HG03378 (cell line): ENCODE measurements around the gene JAKMIP2.
"Not testable (repeated sequence)": the region's sequence is repeated elsewhere in the genome, so short reads cannot be mapped to it uniquely, and the experiment has no call there.

Experiments used
- ATAC-seq: cut with Tn5 transposase; IDR thresholded peaks from one replicate; pipeline ENCODE4 v1.9.1; 2021; ENCODE audit warnings: mild to moderate bottlenecking, moderate library complexity; ENCODE audit not compliant: unreplicated experiment

The JAKMIP2 gene

GRCh38 chr5:147750065-147750464 is 32.5 kb downstream of the JAKMIP2 start:
- ATAC-seq, result no peak

GRCh38 chr5:147748590-147748989 is 33.9 kb downstream of the JAKMIP2 start:
- no peak for ATAC-seq

GRCh38 chr5:147746986-147747385 is 35.5 kb downstream of the JAKMIP2 start:
- no peak for ATAC-seq

DNA sequence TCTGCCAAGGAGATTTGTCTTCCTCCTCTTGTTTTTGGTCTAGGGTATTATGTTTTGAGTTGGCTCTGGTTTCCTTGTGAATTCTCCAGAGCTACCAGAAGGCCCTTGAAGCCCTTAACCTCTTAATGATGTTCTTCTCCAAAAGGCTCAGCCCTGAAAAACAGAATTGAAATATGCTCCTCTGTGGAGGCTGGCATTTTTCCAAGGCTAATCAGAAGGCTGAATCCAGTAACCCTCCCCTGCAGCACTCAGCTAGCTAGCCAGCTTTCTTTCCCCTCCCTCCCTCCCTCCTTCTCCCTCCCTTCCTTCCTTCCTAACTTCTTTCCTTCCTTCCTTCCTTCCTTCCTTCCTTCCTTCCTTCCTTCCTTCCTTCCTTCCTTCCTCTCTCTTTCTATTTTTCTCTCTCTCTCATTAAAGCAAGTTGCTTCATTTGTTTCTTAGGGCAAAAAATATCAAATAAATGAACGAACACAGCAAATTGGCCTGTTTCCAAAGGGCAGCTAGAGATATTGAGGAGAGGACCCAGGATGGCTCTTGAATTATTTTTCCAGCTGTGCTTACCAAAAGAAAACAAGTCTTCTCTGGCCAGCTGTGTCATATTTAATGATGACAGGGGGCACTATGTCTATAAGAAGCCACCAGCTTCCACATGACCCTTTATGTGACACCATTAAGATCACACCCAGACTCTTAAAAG is 38.7 kb downstream of the JAKMIP2 start:
- ATAC-seq, result no peak

- ATAC-seq, result no peak
Measured at GRCh38 chr5:147743012-147743411, 39.5 kb downstream of the JAKMIP2 start.

DNA sequence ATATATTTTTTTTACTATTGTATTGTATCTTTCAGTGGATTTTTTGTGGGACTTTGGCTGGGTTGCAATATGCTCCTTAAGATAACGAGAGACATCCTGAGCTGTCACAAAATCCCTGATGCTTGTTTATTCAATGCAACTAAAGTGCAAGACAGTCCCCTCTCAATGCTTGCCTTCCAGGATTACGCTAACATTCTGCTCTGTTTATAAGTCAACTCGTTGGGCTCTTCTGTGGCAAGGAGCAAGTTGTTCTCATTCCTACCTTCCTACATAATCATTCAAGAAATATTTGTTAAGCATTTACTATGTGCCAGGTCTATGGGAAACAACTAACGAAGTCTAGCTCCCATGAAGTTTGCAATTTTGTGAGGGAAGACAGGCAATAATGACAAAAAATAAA is 40.4 kb downstream of the JAKMIP2 start:
- no peak for ATAC-seq

DNA sequence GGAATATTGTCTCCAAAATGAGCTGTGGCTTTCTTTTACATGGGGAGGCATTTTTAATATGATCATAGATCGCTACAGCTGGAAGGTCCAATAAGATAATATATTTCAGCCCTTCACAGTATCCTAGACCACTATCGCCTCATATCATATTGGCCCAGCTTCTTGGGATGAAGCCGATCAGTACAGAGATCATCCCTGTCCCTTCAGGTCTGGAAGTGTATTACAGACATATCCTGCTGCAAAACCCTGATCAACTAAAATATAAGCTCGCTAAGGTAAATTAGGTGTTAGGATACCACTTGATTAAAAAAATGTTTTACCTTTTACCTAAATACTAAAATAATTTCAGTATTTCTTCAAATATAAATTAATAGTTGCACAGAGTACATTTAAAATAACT is 41.7 kb downstream of the JAKMIP2 start:
- no peak for ATAC-seq

- no peak for ATAC-seq
Measured at GRCh38 chr5:147737921-147738320, 44.6 kb downstream of the JAKMIP2 start.

GRCh38 chr5:147735621-147736125 is 46.9 kb downstream of the JAKMIP2 start:
- no peak for ATAC-seq

DNA sequence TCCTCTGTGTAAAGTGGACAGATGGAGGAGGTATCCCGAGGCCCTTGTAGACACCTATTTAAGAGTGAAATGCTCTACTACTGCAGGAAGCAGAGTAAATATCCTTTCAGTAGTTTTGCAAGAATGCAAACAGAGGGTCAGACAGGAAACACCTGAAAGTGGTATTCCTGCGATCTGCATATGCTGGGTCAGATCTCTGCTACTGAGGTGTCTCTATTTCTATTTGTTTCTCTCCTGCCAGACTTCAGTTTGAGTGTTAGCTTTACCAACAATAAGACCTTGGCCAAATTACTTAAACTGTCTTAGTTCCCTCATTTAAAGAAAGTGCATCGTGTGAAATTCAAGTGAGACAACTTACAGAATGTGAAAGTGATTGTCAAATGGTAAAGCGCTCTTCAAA is 47.6 kb downstream of the JAKMIP2 start:
- no peak for ATAC-seq

DNA sequence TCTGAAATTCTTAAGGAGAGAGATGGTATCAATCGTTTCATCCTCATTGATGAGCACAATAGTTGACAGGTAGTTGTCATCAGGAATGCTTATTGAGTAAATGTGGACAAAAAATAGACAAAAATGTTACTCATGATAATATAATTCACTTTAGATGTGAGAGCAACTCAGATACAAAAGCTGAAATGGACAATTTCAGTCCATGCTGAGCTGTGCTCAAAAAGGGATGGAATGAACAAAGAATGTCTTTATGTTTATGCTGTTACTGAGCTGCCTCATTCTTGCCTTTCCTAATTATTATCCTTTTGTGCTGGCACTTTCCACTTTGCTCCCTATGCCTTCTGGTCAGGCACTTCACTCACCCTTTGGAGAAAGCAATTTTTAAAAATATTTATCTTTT is 49.5 kb downstream of the JAKMIP2 start:
- no peak for ATAC-seq

- no peak for ATAC-seq
Measured at GRCh38 chr5:147732291-147732883, 50.1 kb downstream of the JAKMIP2 start.

GRCh38 chr5:147731431-147732290 is 50.9 kb downstream of the JAKMIP2 start:
- no peak for ATAC-seq

DNA sequence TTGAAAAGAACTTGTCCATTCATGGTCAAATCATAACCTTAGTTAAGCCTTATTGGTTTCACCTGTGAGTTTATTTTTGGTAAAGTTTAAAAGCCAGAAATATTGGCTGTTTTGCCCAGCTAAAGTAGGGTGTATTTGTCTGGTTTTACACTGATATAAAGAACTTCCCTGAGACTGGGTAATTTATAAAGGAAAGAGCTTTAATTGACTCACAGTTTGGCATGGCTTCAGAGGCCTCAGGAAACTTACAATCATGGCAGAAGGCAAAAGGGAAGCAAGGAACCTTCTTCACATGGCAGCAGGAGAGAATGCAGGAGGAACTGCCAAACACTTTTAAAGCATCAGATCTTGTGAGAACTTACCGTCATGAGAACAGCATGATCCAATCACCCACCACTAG is 55.3 kb downstream of the JAKMIP2 start:
- no peak for ATAC-seq

DNA sequence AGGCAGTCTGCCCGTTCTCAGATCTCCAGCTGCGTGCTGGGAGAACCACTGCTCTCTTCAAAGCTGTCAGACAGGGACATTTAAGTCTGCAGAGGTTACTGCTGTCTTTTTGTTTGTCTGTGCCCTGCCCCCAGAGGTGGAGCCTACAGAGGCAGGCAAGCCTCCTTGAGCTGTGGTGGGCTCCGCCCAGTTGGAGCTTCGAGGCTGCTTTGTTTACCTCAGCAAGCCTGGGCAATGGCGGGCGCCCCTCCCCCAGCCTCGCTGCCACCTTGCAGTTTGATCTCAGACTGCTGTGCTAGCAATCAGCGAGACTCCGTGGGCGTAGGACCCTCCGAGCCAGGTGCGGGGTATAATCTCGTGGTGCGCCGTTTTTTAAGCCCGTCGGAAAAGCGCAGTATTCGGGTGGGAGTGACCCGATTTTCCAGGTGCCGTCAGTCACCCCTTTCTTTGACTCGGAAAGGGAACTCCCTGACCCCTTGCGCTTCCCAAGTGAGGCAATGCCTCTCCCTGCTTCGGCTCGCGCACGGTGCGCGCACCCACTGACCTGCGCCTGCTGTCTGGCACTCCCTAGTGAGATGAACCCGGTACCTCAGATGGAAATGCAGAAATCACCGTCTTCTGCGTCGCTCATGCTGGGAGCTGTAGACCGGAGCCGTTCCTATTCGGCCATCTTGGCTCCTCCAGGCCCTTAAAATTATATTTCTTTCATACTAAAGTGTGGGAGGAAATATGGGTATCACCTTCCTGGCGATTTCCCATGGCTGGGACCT is 61.2 kb downstream of the JAKMIP2 start:
- ATAC-seq, result not testable (repeated sequence)

- ATAC-seq, result no peak
Measured at GRCh38 chr5:147713550-147714295, 68.8 kb downstream of the JAKMIP2 start.

- no peak for ATAC-seq
Measured at GRCh38 chr5:147712598-147712997, 69.9 kb downstream of the JAKMIP2 start.

DNA sequence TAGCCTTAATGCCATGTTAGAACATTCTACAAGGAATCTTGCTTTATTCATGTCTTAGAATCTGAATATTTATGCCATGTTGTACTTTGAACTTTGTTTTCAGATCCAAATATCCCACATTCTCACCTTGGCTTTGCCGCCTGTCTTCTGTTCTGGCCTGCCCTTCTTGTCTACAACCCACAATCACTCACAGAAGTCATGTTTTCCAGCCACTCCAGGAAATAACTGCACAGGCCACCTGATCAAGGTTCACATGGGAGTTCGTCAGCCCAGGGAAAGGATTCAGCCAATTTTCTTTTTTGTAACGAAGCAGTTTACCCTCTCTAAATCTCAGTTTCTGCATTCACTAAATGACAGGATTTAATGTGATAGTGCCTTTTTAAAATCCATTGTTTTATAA is 70.5 kb downstream of the JAKMIP2 start:
- ATAC-seq, result no peak

- no peak for ATAC-seq
Measured at GRCh38 chr5:147711019-147711418, 71.5 kb downstream of the JAKMIP2 start.

- ATAC-seq, result no peak
Measured at GRCh38 chr5:147708708-147709107, 73.8 kb downstream of the JAKMIP2 start.
